Activated naive CD4-positive, alpha-beta T cell treated with anti-CD3 and anti-CD28 coated beads for 36 hours (primary cell): ENCODE results near the gene NEK8. TPM values are rescaled to one million over a fixed set of nuclear protein-coding genes. Genes with fewer than 3 reads are reported as not detected.

Experiments used
- CTCF ChIA-PET: fragments of 350-600 bp; sonication (Branson Sonifier 250); formaldehyde crosslinking; loops from one replicate; lab custom pipeline; 2021; ENCODE audit warnings: antibody characterized with exemption; lab: Charles Lee
- DNase-seq: peaks from one replicate; pipeline ENCODE4 v3.0.0-alpha.2; 2020
- H3K27ac Mint-ChIP-seq: one replicate; pipeline ENCODE4 v1.8.0; 2021; ENCODE audit warnings: mild to moderate bottlenecking, mixed read lengths
- H3K27me3 Mint-ChIP-seq: one replicate; pipeline ENCODE4 v1.8.0; 2021; ENCODE audit warnings: low read depth, mixed read lengths
- H3K36me3 Mint-ChIP-seq: one replicate; pipeline ENCODE4 v1.8.0; 2021; ENCODE audit warnings: low read depth, mixed read lengths
- H3K4me1 Mint-ChIP-seq: one replicate; pipeline ENCODE4 v1.8.0; 2021; ENCODE audit warnings: low read depth, mixed read lengths
- H3K4me3 Mint-ChIP-seq: one replicate; pipeline ENCODE4 v1.8.0; 2021; ENCODE audit warnings: mild to moderate bottlenecking, moderate library complexity, mixed read lengths
- H3K9me3 Mint-ChIP-seq: one replicate; pipeline ENCODE4 v1.8.0; 2021; ENCODE audit warnings: mixed read lengths
- intact Hi-C: fragments of 100-400 bp; cut with micrococcal nuclease; formaldehyde crosslinking; loops from one replicate; pipeline ENCODE4 v1.15.1; 2023
- total RNA-seq, 2 experiments: library from RNA; stranded (reverse); gene quantifications; one replicate each; pipeline ENCODE4 v1.2.3, GENCODE V29; 2021

The NEK8 gene
- total RNA-seq, 2 experiments from 2014 or later, result 3.1 to 3.2 TPM

DNA sequence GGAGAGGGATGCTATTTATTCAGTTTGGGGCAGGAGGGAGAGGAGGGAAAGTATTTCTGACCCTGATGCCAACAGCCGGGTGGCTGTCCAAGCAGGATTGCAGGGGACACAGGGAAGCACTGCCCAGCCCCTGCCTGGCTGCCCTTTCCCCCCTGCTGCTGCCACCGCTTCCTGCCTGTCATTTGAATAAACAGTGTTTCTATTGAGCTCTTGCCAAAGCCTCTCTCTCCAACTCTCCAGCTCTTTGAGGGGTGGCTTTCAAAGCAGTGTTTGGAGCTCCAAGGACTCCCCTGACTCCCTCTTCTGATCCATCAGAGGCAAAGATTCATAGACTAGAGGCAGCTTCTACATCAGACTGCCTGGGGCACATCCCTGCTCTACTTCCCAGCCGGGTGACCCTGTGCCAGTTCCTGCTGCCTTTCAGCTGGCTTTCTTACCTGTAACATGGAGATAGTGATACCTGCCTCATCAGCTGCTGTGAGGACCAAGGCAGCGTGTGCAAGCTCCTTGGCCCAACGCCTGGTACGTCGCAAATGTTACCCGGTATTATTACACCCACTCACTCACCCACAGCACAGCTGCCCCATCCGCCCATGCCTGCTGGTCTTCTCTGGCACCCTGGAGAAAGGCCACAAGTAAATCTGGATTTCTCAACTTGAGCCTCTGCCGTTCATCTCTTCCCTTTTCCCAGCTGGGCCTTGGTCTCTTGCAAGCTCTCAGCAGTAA is 26.4 kb upstream of the NEK8 start:
- H3K36me3 Mint-ChIP-seq, result peaks cover 34% of the 10 kb centered on the region

DNA sequence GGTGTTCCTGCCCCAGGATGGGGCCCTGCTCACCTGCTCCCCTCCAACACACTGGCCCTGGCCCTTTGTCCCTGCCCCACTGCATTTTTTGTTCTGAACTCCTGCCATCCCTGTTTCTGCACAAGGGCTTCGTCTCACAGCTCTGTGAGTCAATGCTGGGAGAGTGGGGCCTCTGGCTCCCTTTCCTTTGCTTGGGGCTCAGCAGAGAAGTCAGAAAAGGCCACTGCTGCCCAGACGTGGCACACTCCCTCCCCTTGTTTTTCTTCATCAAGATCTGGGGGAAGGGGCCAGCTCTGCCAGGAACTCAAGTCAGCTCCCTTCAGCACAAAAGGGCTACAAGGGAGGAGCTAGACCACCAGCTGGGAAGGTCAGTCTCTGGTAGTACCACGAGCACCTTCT is 25.8 kb upstream of the NEK8 start:
- Mint-ChIP-seq H3K36me3 (peaks cover 28% of the 10 kb centered on the region), H3K27me3 (no peaks in the 10 kb centered on the region), H3K4me1 (no peaks in the 10 kb centered on the region), H3K4me3 (no peak overlapping the region), H3K9me3 (no peaks in the 10 kb centered on the region), H3K27ac (no peak overlapping the region)
- intact Hi-C loops, result no loop called here
- DNase-seq, result no peak
- CTCF ChIA-PET, result no interaction called here

More for the DNA sequence above, 26.4 kb upstream of the NEK8 start:
- intact Hi-C loops, result no loop called here
- H3K27me3 Mint-ChIP-seq, result no peaks in the 10 kb centered on the region
- H3K4me3 Mint-ChIP-seq, result no peak overlapping the region
- CTCF ChIA-PET, result no interaction called here
- no peaks in the 10 kb centered on the region for H3K9me3 Mint-ChIP-seq
- no peak overlapping the region for H3K27ac Mint-ChIP-seq
- DNase-seq, result no peak
- no peaks in the 10 kb centered on the region for H3K4me1 Mint-ChIP-seq

GRCh38 chr17:28703552-28704218 is 24.9 kb upstream of the NEK8 start:
- Mint-ChIP-seq H3K27me3 (no peaks in the 10 kb centered on the region), H3K36me3 (peaks cover 28% of the 10 kb centered on the region), H3K4me1 (no peaks in the 10 kb centered on the region), H3K9me3 (no peaks in the 10 kb centered on the region), H3K4me3 (no peak overlapping the region), H3K27ac (no peak overlapping the region)
- CTCF ChIA-PET, result interaction anchor here (0.6 kb wide), 1 partner anchor 91 kb away, joined by 3 read pairs; no protein-coding TSS in a partner anchor
- intact Hi-C loops, result no loop called here
- DNase-seq, result no peak

- Mint-ChIP-seq H3K27me3 (no peaks in the 10 kb centered on the region), H3K36me3 (peaks cover 25% of the 10 kb centered on the region), H3K4me1 (no peaks in the 10 kb centered on the region), H3K27ac (no peak overlapping the region), H3K9me3 (no peaks in the 10 kb centered on the region), H3K4me3 (no peak overlapping the region)
- DNase-seq, result no peak
- CTCF ChIA-PET, result interaction anchor here (0.6 kb wide), 1 partner anchor 91 kb away, joined by 3 read pairs; no protein-coding TSS in a partner anchor
- intact Hi-C loops, result no loop called here
These were observed 24.2 kb upstream of the NEK8 start for GRCh38 chr17:28704219-28704858.

DNA sequence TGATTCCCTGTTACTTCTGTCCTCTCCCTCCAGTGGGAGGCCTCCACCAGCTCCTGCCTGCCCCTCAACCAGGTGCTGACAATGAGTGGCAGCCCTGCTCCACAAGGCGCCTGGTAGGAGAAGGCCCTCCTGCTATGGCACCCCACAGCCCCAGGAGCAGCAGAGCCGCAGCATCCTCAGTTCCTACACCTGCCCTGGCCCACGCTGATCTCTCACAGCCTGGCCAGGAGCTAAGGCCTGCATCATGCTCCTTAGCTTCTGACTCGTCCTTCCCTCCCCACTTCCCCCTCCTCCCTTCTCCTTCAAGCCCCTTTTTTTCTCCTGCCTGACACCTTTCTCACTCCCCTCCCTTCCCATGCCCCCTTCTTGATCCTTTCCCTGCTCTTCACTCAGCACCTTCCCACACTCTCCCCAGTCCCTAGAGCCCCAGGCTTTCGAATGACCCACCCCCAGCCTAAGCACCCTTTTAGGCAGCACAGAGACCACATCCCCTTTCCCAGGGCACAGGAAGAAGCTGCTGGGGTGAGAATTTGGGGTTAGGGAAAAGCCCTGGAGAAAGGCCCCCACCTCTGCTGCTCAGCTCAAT is 23.4 kb upstream of the NEK8 start:
- no peak overlapping the region for H3K4me3 Mint-ChIP-seq
- H3K4me1 Mint-ChIP-seq, result no peaks in the 10 kb centered on the region
- no peaks in the 10 kb centered on the region for H3K27me3 Mint-ChIP-seq
- intact Hi-C loops, result no loop called here
- H3K9me3 Mint-ChIP-seq, result no peaks in the 10 kb centered on the region
- CTCF ChIA-PET, result no interaction called here
- H3K36me3 Mint-ChIP-seq, result peaks cover 20% of the 10 kb centered on the region
- H3K27ac Mint-ChIP-seq, result peak overlapping the region; percentile 22
- DNase-seq, result no peak

DNA sequence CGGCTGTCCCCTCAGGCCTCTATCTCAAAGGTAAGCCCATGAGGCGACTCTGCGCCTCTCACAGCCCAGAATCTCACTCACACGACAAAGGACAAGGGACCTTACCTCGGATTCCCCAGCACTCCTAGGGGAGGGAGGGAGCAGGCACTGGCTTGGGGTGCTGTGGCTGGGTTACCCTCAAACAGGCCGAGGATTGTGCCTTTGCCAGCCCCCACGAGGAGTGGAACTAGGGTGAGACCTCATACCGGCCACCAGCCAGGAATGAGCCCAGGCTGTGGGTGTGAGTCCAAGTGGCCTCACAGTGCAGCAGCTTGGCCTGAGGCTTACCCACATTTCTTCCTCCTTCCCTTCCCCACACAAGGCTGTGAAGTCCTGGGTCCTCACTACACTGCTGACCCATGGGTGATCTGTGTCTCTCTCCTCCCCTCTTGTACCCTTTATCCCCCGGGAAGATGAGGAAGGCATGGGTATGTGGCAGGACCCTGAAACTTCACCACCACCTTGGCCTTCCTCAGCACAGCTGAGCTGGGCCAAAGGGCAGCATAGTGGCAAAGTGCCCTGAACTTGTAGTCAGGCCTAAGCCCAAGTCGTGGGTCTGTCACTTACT is 22.8 kb upstream of the NEK8 start:
- Mint-ChIP-seq H3K36me3 (peaks cover 17% of the 10 kb centered on the region), H3K27ac (no peak overlapping the region), H3K4me1 (peaks cover 4% of the 10 kb centered on the region), H3K9me3 (no peaks in the 10 kb centered on the region), H3K27me3 (no peaks in the 10 kb centered on the region), H3K4me3 (no peak overlapping the region)
- CTCF ChIA-PET, result no interaction called here
- intact Hi-C loops, result no loop called here
- no peak for DNase-seq

DNA sequence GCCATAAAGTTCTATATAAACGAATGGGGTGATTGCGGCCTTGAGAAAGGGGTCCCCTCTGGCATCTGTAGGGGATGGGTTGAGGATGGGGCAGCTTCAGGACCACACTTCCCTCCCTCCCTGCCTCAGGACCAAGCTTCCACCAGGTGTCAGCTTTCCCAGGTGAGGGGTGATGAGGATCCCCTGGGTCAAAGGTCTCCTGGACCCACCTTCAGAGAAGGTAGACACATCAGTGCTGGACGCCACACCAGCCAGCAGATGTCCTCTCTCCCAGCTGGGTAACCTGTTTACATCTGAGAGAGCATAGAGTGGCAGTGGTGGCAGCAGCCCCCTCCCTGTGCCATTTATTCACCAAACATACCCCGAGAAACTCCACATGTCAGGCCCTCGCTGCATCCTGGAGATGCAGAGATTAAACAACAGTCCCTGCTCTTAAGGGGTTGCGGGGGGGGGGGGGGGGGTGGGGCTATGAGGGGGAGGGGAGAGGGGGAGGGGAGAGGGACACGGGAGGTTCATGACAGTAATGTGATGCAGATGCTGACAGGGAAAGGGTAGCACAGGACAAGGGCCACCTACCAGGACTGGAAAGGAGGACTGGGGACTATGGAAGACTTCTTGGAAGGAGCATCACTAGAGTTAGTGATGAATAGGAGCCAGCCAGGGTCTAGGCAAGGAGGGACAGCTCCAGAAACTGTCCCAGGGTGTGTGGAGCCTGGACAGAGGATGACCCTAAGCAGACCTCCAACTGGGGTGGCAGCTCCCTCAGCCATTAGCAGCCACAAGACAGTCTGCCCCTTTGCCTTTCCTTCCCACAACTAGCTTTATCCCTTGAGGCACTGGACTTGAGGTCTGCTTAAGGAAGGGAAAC is 21.9 kb upstream of the NEK8 start:
- DNase-seq, result no peak
- H3K36me3 Mint-ChIP-seq, result peaks cover 14% of the 10 kb centered on the region
- H3K9me3 Mint-ChIP-seq, result no peaks in the 10 kb centered on the region
- no peaks in the 10 kb centered on the region for H3K27me3 Mint-ChIP-seq
- H3K4me1 Mint-ChIP-seq, result peaks cover 8% of the 10 kb centered on the region
- no peak overlapping the region for H3K4me3 Mint-ChIP-seq
- intact Hi-C loops, result no loop called here
- H3K27ac Mint-ChIP-seq, result no peak overlapping the region
- CTCF ChIA-PET, result no interaction called here

GRCh38 chr17:28707339-28707720 is 21.3 kb upstream of the NEK8 start:
- intact Hi-C loops, result no loop called here
- Mint-ChIP-seq H3K4me3 (no peak overlapping the region), H3K9me3 (no peaks in the 10 kb centered on the region), H3K4me1 (peaks cover 15% of the 10 kb centered on the region), H3K27ac (no peak overlapping the region), H3K36me3 (peaks cover 11% of the 10 kb centered on the region), H3K27me3 (peaks cover under 1% of the 10 kb centered on the region)
- CTCF ChIA-PET, result no interaction called here
- no peak for DNase-seq

- Mint-ChIP-seq H3K9me3 (no peaks in the 10 kb centered on the region), H3K4me3 (peak overlapping the region; percentile 79), H3K27ac (peak overlapping the region; percentile 79), H3K27me3 (peaks cover 16% of the 10 kb centered on the region), H3K36me3 (no peaks in the 10 kb centered on the region), H3K4me1 (peaks cover 17% of the 10 kb centered on the region)
- peak; percentile 92 for DNase-seq
- intact Hi-C loops, result loop anchor here (1.0 to 2.0 kb wide), 4 partner anchors 8 to 66 kb away; partner anchors contain the start of genes BLTP2, NEK8, RPL23A and SUPT6H
- CTCF ChIA-PET, result interaction anchor here (0.7 to 3.4 kb wide), 5 partner anchors 9 to 1220 kb away, joined by 3 to 12 read pairs (median 7); partner anchors contain the start of genes RPL23A and TLCD1
These were observed 17.5 kb upstream of the NEK8 start for GRCh38 chr17:28710861-28711722.

DNA sequence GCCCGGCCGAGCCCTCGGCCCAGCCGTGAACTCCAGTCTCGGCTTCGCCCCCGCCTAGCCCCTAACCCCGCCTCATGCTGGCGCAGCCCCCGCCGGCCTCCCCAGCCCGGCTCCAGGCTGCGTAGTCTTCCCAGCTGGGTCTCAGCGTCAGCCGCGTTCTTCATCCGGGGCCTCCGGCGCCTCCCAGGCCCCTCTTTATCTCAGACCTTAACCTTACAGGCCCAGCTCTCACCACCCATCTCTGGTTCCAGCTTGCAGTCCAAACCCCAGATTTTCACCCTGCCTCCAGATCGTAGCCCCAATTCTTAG is 16.9 kb upstream of the NEK8 start, which contains the start of gene PROCA1:
TSS of gene PROCA1 (minus strand) at position 166 of the 309 bp plus-strand sequence. CDS start 228 bp downstream, outside the sequence.
- no peak for DNase-seq
- intact Hi-C loops, result loop anchor here (1.0 to 2.0 kb wide), 4 partner anchors 8 to 67 kb away; partner anchors contain the start of genes BLTP2, NEK8, RPL23A and SUPT6H
- H3K27me3 Mint-ChIP-seq, result peaks cover 20% of the 10 kb centered on the region

More for the DNA sequence above, 16.9 kb upstream of the NEK8 start, which contains the start of gene PROCA1:
- peaks cover 17% of the 10 kb centered on the region for H3K4me1 Mint-ChIP-seq
- peak within 1 kb of the TSS; percentile 79 for H3K4me3 Mint-ChIP-seq
- no peaks in the 10 kb centered on the region for H3K9me3 Mint-ChIP-seq
- no peaks in the 10 kb centered on the region for H3K36me3 Mint-ChIP-seq
- peak within 1 kb of the TSS; percentile 79 for H3K27ac Mint-ChIP-seq
- CTCF ChIA-PET, result interaction anchor here (2.0 to 3.4 kb wide), 2 partner anchors 8 to 15 kb away, joined by 8 to 12 read pairs; partner anchors contain the start of genes RPL23A and TLCD1
